ENCODE results near the gene CDCA7.
A peak's percentile ranks its signal among the peaks of the same experiment; 100 is the strongest.
"Not testable (repeated sequence)": the region's sequence is repeated elsewhere in the genome, so short reads cannot be mapped to it uniquely, and the experiment has no call there.

Gene CDCA7

DNA sequence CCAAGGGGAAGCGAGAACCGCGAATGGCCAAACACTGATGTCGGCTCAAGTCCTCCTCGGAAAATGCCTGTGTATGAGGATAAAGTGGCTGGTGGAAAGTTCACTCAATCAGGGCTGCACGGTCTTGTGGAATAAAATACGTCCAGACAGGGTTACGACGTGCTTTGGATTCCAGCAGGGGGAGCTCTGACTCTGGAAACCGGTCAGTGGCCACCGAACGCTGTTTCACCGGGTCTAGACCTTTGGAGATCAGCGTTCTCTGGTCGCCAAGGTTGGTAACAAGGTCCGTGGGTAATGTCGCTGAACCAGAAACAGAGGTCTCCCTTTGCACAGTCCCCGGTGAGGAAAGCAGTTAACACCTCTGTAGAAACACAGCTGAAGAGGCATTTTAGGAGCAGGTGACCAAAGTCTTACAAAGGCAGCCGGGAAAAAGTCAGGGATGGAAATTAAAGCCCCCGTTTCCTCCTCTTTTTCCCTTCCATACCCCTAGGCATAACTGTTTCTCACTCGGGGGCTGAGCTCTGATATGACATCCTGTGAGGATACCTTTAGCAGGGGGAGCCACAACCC, 47.8 kb downstream of the CDCA7 start:
- peak; percentile 86 for DNase-seq (ENCODE audit: low spot score)

DNA sequence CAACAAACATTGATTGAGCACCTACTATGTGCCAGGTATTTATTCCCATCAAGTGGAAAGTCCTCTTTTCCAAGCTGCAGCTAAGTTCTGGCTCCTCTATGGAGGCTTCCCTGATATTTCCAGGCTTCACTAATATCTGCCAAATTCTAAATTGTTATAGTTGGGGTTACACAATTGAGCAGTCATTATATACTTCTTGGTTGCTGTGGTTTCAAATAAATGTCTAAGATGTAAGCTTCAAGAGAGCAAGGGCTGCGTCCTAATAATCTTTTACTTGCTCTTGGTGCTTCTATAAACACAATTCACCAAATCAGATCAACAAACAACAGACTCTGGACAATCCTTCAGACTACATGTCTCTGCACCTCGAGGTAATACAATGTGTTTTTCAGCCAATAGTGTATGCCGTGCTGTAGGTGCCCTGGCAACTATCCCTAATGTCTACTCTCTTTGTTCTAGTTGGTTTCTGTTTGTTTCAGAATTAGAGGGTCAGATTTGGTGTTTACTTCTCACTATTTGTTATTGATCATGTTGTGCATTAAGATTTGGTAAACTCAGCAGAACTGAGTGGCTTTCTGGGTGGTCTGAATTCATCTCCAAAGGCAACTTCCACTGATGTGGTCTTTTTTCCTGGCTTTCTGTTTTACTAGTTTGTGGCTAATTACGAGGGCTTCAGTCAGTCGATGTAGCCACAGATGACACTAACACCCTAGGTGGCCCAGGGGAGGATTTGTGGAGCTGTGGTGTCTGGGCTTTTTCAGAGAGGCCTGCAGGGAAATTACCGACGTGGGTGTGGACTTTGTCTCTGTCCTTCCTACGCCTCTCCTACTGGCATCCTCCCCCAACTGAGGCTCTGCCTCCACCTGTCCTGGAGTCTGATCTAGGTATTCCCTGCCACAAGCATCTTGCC, 50.4 kb downstream of the CDCA7 start:
- no peak for DNase-seq (ENCODE audit: low spot score)

DNA sequence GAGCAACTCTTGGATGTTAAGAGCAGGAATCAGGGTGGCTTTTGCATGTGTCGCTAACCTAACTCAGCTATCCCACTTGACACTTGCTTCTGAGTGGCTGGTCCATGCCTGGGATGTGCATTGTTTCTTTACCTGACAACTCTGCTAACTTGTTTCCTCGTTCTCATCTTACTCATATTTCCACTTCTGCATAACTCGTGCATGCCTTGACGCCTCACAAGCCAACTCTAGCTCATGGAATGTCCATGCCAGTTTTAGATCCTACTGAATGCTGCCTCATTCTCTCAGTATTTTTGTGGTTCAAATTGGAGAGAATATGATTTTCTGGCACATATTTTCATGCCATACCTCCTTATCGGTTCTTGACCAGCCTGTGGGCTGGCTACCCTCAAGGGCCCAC, 52.5 kb downstream of the CDCA7 start:
- peak; percentile 70 for DNase-seq (ENCODE audit: low spot score)

DNA sequence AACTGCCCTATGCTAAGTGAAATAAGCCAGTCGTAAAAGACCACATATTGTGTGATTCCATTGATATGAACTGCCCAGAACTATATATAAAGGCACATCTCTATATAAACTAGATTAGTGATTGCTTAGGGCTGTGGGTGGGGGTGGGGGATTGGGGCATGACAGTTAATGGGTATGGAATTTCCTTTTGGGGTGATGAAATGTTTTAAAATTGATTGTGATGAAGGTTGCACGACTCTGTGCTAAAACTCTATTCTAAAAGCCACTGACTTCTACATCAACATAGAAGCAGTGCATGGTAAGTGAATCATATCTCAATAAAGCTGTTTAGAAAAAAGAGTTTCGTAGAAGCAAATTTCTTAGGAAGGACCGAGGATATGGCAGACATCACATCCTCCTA, 53.0 kb downstream of the CDCA7 start:
- no peak for DNase-seq (ENCODE audit: low spot score)

DNA sequence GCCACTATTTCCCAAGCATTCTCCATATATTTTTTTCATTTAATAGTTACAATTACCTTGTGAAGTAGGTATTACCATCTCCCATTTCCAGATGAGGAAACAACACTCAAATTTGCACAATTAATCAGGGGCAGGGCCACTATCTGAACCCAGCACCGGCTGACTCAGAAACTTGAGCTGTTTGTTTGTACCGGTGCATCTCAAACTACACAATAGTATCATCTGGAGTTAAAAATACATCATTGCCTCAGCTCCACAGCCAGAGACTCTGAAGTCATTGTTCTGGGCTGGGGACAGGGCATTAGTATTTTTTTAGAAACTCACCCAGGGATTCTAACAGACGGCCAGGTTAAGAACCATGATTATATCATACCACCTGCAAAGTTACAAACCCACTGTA, 55.9 kb downstream of the CDCA7 start:
- DNase-seq (ENCODE audit: low spot score): no peak

DNA sequence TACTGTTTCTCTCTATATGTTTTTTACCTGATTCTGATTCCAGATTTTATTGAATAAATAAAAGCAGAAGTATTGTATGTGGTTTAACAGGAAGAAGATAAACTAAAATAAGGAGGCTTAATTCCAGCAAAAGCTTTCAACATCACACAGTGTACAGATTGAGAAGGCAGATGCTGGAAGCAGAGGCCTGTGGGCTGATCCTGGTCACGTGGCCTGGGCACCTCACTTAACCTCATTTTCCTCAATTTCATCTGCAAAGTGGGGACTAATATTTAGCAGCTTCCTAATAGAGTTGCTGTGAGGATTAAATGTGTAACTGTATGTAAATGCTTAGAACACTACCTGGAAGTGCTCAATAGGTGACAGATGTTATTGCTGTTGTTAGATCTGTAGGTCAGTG, 58.0 kb downstream of the CDCA7 start:
- DNase-seq (ENCODE audit: low spot score): no peak

DNA sequence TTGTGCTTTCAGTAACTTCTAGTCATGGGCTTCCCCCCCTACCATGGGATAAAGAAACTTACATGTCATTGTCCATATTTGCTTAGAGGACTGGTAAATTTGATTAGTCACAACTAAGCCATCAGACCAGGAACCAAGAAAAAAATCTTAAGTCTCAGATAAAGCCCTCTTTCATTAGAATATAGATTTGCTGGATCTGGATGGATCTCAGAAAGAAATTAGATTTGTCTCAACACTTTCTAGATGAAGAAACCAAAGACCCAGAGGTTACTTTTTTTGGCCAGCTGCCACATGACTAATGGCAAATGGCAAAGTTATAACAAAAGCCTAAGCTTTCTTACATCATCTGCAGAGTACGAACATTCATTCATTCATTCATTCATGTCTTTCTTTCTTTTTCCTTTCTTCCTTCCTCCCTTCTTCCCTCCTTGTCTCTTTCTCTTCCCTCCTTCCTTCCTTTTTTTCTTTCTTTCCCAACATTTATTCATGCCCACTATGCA, 60.2 kb downstream of the CDCA7 start:
- peak; percentile 66 for DNase-seq (ENCODE audit: low spot score)

DNA sequence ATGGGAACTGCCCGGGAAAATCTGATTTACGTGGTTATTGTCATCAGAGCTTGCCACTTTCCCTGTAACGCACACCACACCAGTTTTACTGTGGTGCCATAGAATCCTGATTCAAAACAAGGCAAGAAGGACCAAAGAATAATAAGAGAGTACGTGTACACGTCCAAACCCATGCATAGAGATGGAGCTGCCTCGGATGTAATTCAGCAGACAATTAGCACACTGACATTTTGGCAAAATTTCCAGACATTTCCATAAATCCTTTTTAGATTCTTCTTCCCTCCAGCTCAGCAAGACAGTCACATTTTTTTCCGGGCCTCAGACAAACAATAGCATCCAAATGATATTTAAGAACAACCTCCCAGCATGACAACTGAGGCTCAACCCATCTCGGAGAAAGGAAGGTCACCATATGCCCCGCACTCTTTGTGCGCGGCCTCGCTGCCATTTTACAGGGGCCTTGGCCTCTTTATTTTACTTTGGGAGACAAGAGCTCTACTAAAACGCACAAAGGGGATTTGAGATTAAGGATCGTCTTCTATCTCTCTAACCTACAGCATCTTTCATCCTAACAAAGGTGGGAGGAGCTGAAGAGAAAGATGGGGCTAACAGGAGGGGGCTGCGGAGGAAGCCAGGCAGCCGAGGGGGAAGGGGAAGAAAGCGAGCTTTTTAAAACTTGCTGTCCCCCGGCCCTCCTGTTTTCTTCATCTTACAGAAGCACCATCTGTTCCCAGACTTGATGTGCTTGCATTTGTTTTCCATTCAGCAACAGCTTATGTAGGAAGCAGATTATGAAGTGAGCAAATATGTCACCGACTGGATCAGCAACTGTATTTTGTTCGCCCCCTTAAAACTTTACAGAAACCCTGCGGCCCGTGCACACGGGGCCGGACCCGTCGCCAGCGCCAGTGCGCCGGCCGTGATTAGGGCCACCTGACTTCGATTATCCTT, 61.0 kb downstream of the CDCA7 start:
- no peak for DNase-seq (ENCODE audit: low spot score)

DNA sequence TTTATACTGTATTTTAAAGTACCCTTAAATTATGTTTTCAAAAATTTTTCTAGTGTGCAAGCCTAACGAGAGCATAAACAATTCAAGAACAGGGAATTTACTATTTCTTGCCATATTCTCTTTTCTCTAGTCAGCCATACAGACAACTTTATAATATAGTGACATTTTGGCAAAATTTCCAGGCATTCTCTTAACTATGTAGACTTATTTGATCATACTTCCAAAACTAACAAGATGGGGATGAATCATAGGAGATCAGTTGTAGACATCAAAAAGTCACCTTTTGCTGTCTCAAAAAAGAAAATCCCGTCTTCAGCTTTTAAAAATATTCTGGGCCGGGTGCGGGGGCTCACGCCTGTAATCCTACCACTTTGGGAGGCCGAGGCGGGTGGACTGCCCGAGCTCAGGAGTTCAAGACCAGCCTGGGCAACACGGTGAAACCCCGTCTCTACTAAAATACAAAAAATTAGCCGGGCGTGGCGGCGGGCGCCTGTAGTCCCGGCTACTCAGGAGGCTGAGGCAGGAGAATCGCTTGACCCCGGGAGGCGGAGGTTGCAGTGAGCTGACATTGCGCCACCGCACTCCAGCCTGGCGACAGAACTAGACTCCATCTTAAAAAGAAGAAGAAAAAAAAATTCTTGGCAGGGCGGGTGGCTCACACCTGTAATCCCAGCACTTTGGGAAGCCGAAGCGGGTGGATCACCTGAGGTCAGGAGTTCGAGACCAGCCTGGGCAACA, 61.9 kb downstream of the CDCA7 start:
- not testable (repeated sequence) for DNase-seq (ENCODE audit: low spot score)

DNA sequence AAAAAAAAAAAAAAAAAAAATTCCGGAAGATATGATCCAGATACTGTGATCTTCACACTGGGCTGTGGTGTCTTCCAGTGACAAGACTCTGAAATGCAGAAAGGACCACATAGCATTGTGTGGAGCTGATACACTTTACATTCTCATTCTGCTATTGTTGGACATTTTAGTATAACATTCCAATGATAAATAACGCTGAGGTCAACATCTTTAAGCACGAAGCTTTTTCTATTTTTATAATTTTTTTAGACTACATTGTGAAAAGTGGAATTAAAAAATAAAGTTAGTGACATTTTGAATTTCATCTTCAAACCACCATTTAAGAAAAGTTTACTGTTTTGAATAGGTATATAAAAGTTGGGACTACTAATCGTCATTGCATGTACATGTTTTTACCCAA, 62.7 kb downstream of the CDCA7 start:
- DNase-seq (ENCODE audit: low spot score): no peak

DNA sequence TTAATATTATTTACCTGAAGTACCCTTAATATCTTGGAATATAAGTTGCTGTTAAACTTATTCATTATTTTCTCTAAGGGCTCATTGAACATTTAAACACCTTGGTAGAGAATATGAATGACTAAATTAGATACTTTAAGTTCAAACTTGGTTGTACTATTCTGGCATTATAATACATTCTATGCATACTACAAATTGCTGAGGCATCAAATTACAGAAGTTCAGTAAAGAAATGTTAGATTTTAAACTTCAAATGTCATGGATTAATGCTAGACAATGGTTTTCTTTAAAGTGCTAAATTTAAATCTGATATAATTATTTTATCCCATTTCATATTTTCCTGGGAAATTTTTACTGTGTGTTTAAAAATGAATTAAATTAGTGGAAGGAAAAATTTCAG, 63.1 kb downstream of the CDCA7 start:
- DNase-seq (ENCODE audit: low spot score): no peak
